Brain microvascular endothelial cell (primary cell): ENCODE measurements around the gene CCIN.
"Not testable (repeated sequence)": the region's sequence is repeated elsewhere in the genome, so short reads cannot be mapped to it uniquely, and the experiment has no call there.

Experiments used
- DNase-seq: peaks from one replicate; pipeline ENCODE4 v3.0.0-alpha.2; 2020
- H3K27ac ChIP-seq: fragments of 250-450 bp; sonication (Bioruptor Pico); 2 replicates; pipeline ENCODE4 v1.5.1; 2020; ENCODE audit warnings: mild to moderate bottlenecking, moderate library complexity
- H3K27me3 ChIP-seq: fragments of 250-450 bp; sonication (Bioruptor Pico); replicated peaks from 2 replicates; pipeline ENCODE4 v1.5.1; 2020; ENCODE audit warnings: mild to moderate bottlenecking
- H3K36me3 ChIP-seq: fragments of 250-450 bp; sonication (Bioruptor Pico); replicated peaks from 2 replicates; pipeline ENCODE4 v1.5.1; 2020; ENCODE audit warnings: mild to moderate bottlenecking
- H3K4me3 ChIP-seq: 2 replicates; pipeline ENCODE4 v1.5.1; 2011; ENCODE audit warnings: low read depth, mild to moderate bottlenecking, control low read depth, low read length, moderate library complexity
- CTCF ChIP-seq: IDR thresholded peaks from 2 replicates; pipeline ENCODE4 v1.5.1; 2011; ENCODE audit warnings: low read depth, mild to moderate bottlenecking, moderate library complexity, low read length, control low read depth, inconsistent platforms; ENCODE audit errors: missing control alignments
- in situ Hi-C: cut with HindIII; loops from 2 replicates; pipeline ENCODE4 v1.10.0; 2017; ENCODE audit warnings: low sequenced_read_pairs, low pct_ligation_motif_present

The CCIN gene

GRCh38 chr9:36158917-36159316, 10.3 kb upstream of the CCIN start:
- no peak overlapping the region for H3K4me3 ChIP-seq
- in situ Hi-C loops = no loop called here
- no peak overlapping the region for H3K27ac ChIP-seq
- H3K27me3 ChIP-seq = no peaks in the 10 kb centered on the region
- no peak for TF ChIP-seq CTCF
- DNase-seq = no peak
- peaks cover 4% of the 10 kb centered on the region for H3K36me3 ChIP-seq

GRCh38 chr9:36159509-36159908, 9.7 kb upstream of the CCIN start:
- H3K4me3 ChIP-seq, in situ Hi-C loops, DNase-seq, H3K27ac ChIP-seq, H3K27me3 ChIP-seq, H3K36me3 ChIP-seq: not testable (repeated sequence)

- H3K4me3 ChIP-seq, H3K36me3 ChIP-seq, H3K27ac ChIP-seq, in situ Hi-C loops, H3K27me3 ChIP-seq, DNase-seq: not testable (repeated sequence)
These were observed 9.1 kb upstream of the CCIN start for GRCh38 chr9:36160126-36160525.

DNA sequence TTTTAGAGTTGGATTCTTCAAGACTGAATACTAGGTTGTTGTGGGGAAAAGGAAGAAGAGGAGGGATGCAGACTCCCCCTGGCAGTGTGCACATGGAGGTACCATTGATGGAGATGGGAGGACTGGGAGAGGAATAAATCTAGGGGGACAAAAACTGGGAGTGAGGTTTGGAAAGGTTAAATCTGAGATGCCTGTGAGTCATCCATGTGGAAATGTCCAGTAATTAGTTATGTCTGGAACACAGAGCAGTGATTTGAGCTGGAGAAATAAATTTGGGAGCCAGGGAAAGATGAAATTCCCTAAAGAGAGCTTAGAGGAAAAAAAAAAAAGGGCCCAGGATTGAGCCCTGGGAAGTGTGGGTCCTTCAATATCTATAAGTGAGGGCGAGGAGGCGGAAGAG, 8.0 kb upstream of the CCIN start:
- no peak overlapping the region for H3K4me3 ChIP-seq
- in situ Hi-C loops = no loop called here
- H3K27me3 ChIP-seq = no peaks in the 10 kb centered on the region
- no peak for DNase-seq
- no peak overlapping the region for H3K27ac ChIP-seq
- no peak for TF ChIP-seq CTCF
- H3K36me3 ChIP-seq = peaks cover 4% of the 10 kb centered on the region

- Histone ChIP-seq H3K27ac (no peak overlapping the region), H3K4me3 (no peak overlapping the region), H3K36me3 (no peaks in the 10 kb centered on the region), H3K27me3 (no peaks in the 10 kb centered on the region)
- DNase-seq = no peak
- in situ Hi-C loops = no loop called here
- TF ChIP-seq CTCF = no peak
These were observed 6.9 kb upstream of the CCIN start for GRCh38 chr9:36162211-36162738.

DNA sequence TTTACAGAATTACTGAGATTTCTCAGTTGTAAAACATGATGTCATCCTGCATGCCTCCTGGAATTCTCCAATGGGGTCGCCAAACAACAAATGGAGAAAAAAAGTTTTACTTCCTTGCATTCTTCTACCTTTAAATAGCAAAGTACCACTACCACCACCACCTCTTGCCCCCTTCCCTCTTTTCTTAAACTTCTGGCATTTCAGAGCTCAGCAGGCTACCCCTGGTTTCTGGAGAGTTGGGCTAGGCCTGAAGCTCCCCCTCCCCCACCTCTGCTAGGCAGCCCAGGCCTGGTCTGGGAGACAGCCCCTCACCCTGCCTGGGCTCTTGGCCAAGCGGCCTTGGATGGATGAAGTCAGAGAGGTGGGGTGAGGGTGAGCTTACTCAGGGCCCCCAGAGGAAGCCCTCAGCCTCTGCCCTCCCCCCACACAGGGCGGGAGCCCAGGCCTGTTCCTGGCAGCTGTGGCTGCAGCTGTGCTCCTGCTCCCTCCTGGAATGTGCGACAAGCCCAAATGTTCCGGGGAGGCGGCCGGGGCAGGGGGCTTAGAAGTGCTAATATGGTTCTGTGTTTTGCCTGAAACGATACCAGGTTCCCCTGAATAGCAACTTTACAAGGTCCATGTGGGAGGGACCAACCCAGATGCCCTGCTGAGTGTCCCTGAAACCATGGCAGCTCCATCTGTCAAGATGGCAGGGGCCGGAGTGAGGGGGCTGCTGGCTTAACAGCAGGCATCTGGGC, 6.0 kb upstream of the CCIN start:
- H3K27me3 ChIP-seq = no peaks in the 10 kb centered on the region
- no peak for TF ChIP-seq CTCF
- in situ Hi-C loops = no loop called here
- DNase-seq = peak; percentile 71
- H3K27ac ChIP-seq = peak overlapping the region; percentile 68
- H3K4me3 ChIP-seq = no peak overlapping the region
- no peaks in the 10 kb centered on the region for H3K36me3 ChIP-seq

- H3K27me3 ChIP-seq = no peaks in the 10 kb centered on the region
- DNase-seq = peak; percentile 54
- no peaks in the 10 kb centered on the region for H3K36me3 ChIP-seq
- in situ Hi-C loops = no loop called here
- H3K4me3 ChIP-seq = no peak overlapping the region
- peak overlapping the region; percentile 68 for H3K27ac ChIP-seq
- TF ChIP-seq CTCF = no peak
These were observed 5.4 kb upstream of the CCIN start for GRCh38 chr9:36163786-36164170.
